Right atrium auricular region (tissue), 2 donors: ENCODE measurements around the gene RASGEF1C. TPM values are rescaled to one million over a fixed set of nuclear protein-coding genes. Genes with fewer than 3 reads are reported as not detected.
A peak's percentile ranks its signal among the peaks of the same experiment; 100 is the strongest.
"Not testable (repeated sequence)": the region's sequence is repeated elsewhere in the genome, so short reads cannot be mapped to it uniquely, and the experiment has no call there.

Experiments used
- DNase-seq: peaks from one replicate; pipeline ENCODE4 v3.0.0-alpha.2; 2019; ENCODE audit warnings: low spot score
- H3K27ac ChIP-seq, 2 donors: fragments of 200-600 bp; sonication (generic); 1 replicate in 1 of 2; 2 replicates in 1 of 2; pipeline ENCODE4 v1.5.1; 2016 to 2019
- H3K27me3 ChIP-seq, 2 donors: fragments of 200-600 bp; sonication (generic); one replicate each; pipeline versions ENCODE4 v1.5.1 to v1.6.0; 2017 to 2019
- H3K36me3 ChIP-seq: fragments of 200-600 bp; sonication (generic); one replicate; pipeline ENCODE4 v1.5.1; 2016
- H3K4me1 ChIP-seq, 2 donors: fragments of 200-600 bp; sonication (generic); one replicate each; pipeline versions ENCODE4 v1.5.1 to v1.6.0; 2017 to 2019
- H3K4me3 ChIP-seq, 2 donors: fragments of 200-600 bp; sonication (generic); 1 replicate in 1 of 2; 2 replicates in 1 of 2; pipeline ENCODE4 v1.5.1; 2017 to 2019; ENCODE audit warnings: mild to moderate bottlenecking in 1 of 2, moderate library complexity in 1 of 2
- H3K9me3 ChIP-seq, 2 donors: fragments of 200-600 bp; sonication (generic); one replicate each; pipeline ENCODE4 v1.5.1; 2019
- total RNA-seq, 2 donors: library from RNA; depleted of rRNA; stranded (reverse); fragments of >200 nt; gene quantifications; one replicate each; pipeline ENCODE4 v1.1.0, GENCODE V29; 2016
- TF ChIP-seq, protein P1 (sequence below), 2 donors: fragments of 200-600 bp; sonication (generic); IDR thresholded peaks; one replicate each; pipeline ENCODE4 v1.5.1; 2019; ENCODE audit warnings: antibody characterized with exemption in 2 of 2

The RASGEF1C gene
- total RNA-seq, 2 donors from 2014 or later = 0.55 to 0.67 TPM

DNA sequence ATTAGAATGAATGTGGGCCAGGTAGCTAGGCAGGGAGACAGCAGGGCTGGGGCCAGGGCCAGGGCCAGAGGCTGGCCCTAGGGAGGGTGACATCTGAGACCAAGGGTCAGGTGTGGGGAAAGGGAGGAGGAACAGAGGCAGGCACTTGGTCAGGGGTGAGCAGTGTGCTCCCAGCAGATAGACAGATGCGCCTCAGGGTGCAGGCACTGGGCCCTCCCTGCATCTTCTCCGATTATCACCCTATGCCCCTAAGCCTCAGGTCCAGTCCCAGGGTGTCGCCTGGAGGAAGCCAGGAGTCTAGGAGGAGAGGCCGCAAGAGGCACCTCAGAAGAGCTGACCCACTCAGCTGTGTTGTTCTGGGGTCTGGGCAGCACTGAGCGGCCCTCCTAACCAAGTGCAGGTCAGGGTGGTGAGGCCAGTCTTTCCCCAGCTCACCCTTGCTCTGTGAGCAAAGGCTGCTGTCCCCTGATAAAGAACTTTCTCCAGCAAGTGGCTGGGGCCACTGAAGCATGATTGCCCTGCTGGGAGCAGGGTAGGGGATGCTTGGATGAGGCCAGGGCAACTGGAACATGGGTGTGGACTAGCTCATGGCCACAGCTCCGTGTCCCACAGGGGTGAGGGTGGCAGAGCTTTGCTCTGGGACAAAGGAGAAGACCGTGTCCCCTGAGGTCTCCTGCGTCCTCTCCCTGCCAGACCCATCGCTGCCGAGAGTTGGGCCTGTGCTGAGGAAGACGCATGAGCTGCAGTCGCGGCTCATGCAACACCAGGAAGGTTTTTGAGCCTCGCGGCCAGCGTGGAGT, 2.1 kb upstream of the RASGEF1C start:
- Histone ChIP-seq H3K4me1 (peaks cover 0 to 14% of the 10 kb centered on the region in 2 donors), H3K27ac (no peak overlapping the region), H3K27me3 (peaks cover 0 to 14% of the 10 kb centered on the region in 2 donors), H3K4me3 (no peak overlapping the region), H3K36me3 (no peaks in the 10 kb centered on the region), H3K9me3 (no peaks in the 10 kb centered on the region)
- DNase-seq = no peak
- TF ChIP-seq, protein P1, sequence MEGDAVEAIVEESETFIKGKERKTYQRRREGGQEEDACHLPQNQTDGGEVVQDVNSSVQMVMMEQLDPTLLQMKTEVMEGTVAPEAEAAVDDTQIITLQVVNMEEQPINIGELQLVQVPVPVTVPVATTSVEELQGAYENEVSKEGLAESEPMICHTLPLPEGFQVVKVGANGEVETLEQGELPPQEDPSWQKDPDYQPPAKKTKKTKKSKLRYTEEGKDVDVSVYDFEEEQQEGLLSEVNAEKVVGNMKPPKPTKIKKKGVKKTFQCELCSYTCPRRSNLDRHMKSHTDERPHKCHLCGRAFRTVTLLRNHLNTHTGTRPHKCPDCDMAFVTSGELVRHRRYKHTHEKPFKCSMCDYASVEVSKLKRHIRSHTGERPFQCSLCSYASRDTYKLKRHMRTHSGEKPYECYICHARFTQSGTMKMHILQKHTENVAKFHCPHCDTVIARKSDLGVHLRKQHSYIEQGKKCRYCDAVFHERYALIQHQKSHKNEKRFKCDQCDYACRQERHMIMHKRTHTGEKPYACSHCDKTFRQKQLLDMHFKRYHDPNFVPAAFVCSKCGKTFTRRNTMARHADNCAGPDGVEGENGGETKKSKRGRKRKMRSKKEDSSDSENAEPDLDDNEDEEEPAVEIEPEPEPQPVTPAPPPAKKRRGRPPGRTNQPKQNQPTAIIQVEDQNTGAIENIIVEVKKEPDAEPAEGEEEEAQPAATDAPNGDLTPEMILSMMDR (IDR thresholded peaks at IDR 0.05) = no peak

DNA sequence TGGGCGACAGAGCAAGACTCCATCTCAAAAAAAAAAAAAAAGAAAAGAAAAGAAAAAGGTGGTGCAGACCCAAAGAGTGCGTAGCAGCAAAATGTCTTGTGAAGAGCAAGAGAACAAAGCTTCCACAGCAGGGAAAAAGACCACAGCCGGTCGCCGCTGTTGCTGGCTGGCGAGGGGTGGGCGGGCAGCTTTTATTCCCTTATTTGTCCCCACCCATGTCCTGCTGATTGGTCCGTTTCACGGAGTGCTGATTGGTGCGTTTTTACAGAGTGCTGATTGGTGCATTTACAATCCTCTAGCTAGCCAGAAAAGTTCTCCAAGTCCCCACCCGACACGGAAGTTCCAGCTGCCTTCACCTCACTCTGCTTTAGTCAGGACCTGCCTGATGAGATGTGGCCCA, 1.1 kb upstream of the RASGEF1C start:
- Histone ChIP-seq H3K27me3 (peaks cover 0 to 14% of the 10 kb centered on the region in 2 donors), H3K4me1 (peaks cover 0 to 14% of the 10 kb centered on the region in 2 donors)
- H3K9me3 ChIP-seq = not testable (repeated sequence)

DNA sequence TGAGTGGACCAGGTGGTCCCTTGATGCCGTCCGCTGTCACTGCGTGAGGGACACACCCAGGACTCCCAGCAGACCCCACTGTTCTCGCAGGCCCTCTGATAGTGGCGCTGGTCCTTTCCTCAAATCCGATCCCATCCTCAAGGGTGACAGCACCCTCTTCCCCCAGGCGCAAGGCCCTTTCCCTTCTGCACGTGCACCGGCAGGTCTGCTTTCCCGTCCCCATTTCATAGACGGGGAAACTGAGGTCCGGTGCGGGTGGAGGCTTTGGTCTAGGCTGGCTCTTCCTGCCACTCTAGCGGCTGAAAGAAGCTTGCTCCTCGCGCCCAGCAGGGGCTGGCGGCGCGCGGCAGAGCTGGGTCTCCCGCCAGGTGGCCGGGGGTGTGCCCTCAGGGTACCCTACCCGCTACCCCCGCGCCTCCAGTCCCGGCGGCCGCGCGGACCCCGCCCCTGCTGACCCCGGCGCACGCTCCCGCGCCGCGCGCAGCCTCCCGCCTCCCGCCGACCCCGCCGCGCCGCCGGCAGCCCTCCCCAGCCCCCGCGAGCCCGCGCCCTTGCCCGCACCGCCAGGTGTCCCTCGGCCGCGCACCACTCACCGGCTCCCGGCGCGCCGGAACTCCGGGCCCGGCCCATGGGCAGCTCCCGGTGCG, 453 bp downstream of the RASGEF1C start:
- H3K27me3 ChIP-seq = peaks cover 0 to 14% of the 10 kb centered on the region in 2 donors
- no peak for DNase-seq
- no peak overlapping the region for H3K27ac ChIP-seq
- TF ChIP-seq, protein P1 (IDR thresholded peaks at IDR 0.05) = no peak
- peaks cover 0 to 14% of the 10 kb centered on the region in 2 donors for H3K4me1 ChIP-seq
- no peaks in the 10 kb centered on the region for H3K9me3 ChIP-seq
- no peaks in the 10 kb centered on the region for H3K36me3 ChIP-seq
- peak overlapping the region; percentile 21 to 41 for H3K4me3 ChIP-seq

More for the DNA sequence above, 1.1 kb upstream of the RASGEF1C start:
- not testable (repeated sequence) for H3K27ac ChIP-seq, H3K4me3 ChIP-seq, DNase-seq, H3K36me3 ChIP-seq

DNA sequence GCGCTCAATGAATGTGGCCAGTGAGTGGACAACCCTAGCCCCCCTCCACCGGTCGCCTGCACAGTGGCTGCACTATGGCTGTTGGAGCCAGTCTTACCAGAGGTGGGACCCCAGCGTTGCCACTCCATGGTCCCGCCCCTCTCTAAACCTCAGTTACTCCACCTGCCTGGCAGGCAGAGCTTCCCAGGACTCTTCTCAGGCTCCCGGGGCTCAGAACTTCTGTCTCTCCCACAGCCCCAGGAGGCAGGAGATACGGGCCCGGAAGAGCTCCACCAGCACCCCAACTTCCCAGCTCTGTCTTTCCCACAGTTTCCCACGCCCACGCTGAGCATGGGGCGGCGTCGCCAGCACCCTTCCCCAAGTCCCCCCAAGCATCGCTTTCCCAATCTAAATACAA, 975 bp downstream of the RASGEF1C start:
- Histone ChIP-seq H3K27ac (no peak overlapping the region), H3K4me3 (peak overlapping the region; percentile 21 to 41), H3K36me3 (no peaks in the 10 kb centered on the region), H3K9me3 (no peaks in the 10 kb centered on the region), H3K4me1 (peaks cover 0 to 14% of the 10 kb centered on the region in 2 donors), H3K27me3 (peaks cover 0 to 14% of the 10 kb centered on the region in 2 donors)
- no peak for DNase-seq
- TF ChIP-seq, protein P1 (IDR thresholded peaks at IDR 0.05) = no peak

DNA sequence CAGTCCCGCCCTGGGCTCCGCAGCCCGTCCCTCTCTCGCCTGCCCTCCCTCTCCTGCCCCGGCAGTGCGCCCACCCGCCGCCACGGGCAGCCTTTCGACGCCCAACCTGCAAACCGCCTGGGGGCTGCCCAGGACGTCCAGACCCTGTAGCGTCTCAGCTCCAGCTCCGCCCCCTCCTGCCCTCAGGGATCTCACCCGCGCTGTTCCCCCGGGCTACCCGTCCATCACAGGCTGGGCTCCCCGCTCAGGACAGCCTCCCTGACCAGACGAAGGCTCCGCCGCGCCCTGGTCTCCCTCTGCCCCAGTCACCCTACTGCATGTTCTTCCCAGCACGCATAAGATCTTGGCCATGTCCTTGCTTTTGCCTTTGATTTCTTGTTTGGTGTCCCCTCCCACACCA, 1.4 kb downstream of the RASGEF1C start:
- Histone ChIP-seq H3K27ac (no peak overlapping the region), H3K36me3 (no peaks in the 10 kb centered on the region), H3K9me3 (no peaks in the 10 kb centered on the region), H3K27me3 (peaks cover 0 to 14% of the 10 kb centered on the region in 2 donors), H3K4me3 (peak overlapping the region in 1 of 2 donors; percentile 41), H3K4me1 (peaks cover 0 to 10% of the 10 kb centered on the region in 2 donors)
- TF ChIP-seq, protein P1 (IDR thresholded peaks at IDR 0.05) = no peak
- no peak for DNase-seq

DNA sequence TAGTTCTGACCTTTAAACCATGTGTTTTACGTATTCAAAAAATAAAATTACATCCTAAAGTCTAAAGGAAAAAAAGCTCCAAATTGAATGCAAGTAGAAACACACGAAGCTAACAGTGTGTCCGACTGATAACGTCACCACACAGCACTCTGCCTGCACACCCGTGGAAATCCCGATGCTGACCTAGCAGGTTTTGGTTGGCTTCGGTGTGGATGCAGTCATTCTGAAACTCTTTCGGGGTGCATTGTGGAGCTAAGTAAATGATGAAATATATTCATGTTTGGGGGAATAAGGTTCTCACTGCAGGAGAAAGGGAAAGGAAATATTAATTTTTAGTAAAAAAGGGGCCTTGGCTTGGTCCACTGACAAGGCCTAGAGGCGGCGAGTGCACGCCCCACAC, 2.0 kb downstream of the RASGEF1C start:
- peaks cover 0 to 14% of the 10 kb centered on the region in 2 donors for H3K27me3 ChIP-seq
- no peak overlapping the region for H3K27ac ChIP-seq
- no peak for DNase-seq
- peaks cover 0 to 10% of the 10 kb centered on the region in 2 donors for H3K4me1 ChIP-seq
- TF ChIP-seq, protein P1 (IDR thresholded peaks at IDR 0.05) = no peak
- no peaks in the 10 kb centered on the region for H3K9me3 ChIP-seq
- no peak overlapping the region for H3K4me3 ChIP-seq
- H3K36me3 ChIP-seq = no peaks in the 10 kb centered on the region
